Left hindlimb (tissue), 1 donor: ENCODE measurements around the gene METAP1D.
A peak's percentile ranks its signal among the peaks of the same experiment; 100 is the strongest.
"Not testable (repeated sequence)": the region's sequence is repeated elsewhere in the genome, so short reads cannot be mapped to it uniquely, and the experiment has no call there.

Experiments
- DNase-seq: peaks from one replicate; pipeline ENCODE4 v3.0.0-alpha.2; 2018

Gene METAP1D

DNA sequence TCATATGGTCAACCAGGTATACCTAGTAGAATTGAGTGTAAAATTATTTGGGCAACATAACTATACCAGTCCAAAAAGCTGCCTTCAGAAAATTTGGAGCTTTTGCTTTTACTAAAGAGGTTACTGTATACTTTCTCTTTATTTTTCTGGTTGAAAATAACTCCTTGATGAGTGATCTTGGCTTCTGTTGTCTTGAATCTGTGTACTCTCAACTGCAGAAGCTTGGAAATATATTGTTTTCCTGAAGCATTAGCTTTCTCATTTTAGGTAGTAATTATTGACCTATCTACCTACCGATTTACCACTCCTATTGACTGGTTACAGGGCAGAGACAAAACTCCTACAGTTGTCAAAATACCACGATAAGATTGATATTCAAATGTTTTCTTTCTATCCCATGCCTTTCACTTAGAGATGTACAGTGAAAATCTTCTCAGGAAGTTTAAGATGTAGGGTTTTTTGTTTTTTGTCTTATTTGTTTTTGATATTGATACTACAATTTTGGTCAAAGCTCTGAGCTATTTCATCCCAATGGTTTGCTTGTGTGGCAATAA is 49.9 kb downstream of the METAP1D start:
- DNase-seq, result no peak

DNA sequence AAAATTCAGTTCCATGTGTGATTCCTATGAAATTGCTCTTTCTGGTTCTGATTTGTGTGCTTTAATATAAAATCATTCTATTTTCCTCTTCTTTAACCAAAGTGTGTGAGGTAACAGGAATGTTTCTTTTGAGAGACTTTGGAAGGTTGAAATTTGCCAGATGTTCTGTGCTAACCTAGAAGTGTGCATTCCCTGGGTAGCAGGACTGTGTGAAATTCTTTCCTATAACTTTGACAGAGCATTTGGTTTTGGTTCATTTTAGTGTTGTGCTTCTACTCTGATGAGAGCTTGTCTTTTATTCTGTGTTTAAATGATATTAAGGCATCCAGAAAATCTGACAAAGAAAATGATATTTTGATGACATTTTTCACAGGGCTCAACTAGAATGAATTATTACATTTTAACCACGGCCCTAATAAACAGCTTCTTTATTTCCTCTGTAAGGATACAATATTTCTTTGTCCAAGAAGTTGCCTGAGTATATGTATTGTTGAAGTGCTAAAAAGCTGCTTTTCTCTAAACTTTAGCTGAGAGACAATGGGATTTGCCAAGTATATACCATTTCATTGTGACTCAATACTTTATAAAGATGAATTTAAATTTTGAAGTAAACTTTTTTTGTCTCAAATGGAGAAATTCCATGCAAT is 50.8 kb downstream of the METAP1D start:
- no peak for DNase-seq

DNA sequence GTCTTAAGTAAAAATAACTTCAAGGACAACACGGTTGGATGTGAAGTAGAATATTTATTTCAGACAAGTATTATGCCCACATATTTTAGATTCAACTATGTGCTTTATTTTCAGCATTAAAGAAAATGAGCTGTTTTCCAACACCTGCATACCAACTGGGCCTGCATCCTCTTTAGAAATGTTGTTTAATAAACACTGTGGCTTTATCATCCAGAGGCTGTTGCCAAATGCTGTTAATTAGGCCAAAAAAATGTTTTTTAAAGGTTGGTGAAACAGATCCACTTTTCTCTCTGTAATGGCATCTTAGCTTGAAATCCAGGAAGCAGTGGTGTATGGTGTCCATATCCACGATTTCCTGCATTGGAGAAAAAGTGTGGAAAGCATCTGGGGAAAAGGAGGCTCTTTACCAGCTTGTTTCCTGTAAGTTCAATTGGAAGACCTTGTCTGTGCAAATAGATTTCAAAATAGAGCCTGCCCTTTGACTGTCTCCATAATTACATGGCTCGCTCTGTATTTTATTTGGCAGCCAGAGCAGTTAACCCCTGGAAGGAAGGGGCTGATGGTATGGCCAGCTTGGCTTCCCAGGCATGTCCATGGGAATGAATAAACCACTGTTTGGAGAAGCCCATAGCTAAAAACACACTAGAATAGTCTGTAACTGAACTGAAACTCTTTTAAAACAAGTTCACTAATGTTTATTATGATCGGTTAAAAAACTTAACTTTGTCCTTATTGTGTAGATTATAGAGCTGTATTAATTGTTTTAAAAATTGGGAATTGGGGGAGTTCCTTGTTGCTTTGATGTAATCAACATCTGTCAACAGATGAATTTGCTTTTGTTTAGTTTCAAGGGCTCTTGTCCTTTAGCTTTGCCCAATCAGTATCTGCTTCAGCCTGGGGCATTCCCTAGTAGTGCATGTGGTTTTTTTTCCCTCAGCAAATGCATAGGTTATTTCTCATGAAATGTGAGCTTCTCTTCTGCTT is 52.5 kb downstream of the METAP1D start:
- DNase-seq, result peak; percentile 45

DNA sequence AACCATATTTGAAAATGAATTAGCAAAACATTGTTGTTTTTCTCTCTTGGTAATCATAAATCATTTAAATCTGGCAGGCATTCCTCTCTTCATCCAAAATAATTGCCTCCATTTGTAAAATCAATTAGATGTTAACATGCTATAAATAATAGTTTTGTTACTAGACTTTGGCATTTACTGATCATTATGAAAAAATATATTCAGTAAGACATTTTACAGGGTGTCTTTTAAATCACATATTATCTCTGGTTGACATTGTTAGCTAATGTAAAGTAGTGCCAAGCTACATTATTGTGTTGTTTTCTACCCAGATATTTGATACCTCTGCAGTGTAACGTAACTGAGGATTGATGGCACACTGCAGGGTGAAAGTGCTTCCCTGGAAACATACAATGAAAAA is 53.7 kb downstream of the METAP1D start:
- DNase-seq, result no peak

DNA sequence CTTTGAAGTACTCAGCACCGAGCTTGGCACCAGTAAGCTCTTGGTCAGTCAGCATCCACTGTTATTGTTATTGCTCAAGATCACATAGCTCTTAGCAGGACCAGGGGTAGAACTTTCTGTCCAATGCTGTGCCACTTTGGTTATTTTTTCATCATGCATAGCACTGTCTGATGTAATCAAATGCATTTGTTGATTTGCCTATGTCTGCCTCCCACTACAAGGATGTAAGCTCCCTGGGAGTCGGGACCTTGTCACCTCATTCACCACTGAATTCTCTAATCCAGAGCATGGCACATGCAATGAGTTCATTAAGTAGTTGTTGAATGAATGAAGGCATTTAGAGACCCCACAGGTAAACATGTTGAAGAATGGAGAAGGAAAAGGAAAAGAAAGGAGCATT is 56.5 kb downstream of the METAP1D start:
- DNase-seq, result no peak

DNA sequence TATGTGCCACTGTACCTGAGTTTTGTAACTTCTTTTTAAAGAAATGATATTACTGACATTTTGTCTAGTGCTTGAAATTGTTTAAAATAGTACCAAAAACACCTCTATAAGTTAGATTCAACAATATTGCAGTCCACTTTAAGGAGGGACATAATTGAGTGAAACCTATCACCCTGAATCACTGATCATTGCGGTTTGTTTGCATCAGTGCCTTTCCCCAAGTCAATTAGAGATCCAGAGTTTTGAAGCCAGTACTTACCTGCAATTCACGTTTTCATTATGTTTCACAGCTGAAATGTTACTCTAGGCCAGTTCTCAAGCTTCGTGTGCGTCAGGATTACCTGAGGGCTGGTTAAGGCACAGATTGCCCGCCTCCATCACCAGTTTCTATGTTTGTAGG is 58.9 kb downstream of the METAP1D start:
- DNase-seq, result no peak

DNA sequence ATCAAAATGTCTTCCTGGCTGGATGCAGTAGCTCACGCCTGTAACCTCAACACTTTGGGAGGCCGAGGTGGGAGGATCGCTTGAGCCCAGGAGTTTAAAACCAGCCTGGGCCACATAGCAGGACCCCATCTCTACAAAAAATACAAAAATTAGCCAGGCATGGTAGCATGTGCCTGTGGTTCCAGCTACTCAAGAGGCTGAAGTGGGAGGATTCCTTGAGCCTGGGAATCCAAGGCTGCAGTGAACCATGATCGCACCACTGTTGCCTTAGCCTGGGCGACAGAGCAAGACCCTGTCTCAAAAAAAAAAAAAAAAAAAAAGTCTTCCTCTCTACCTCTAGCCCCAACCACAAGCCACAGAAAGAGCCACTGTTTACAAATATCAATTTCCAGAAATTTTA is 60.4 kb downstream of the METAP1D start:
- DNase-seq, result not testable (repeated sequence)

DNA sequence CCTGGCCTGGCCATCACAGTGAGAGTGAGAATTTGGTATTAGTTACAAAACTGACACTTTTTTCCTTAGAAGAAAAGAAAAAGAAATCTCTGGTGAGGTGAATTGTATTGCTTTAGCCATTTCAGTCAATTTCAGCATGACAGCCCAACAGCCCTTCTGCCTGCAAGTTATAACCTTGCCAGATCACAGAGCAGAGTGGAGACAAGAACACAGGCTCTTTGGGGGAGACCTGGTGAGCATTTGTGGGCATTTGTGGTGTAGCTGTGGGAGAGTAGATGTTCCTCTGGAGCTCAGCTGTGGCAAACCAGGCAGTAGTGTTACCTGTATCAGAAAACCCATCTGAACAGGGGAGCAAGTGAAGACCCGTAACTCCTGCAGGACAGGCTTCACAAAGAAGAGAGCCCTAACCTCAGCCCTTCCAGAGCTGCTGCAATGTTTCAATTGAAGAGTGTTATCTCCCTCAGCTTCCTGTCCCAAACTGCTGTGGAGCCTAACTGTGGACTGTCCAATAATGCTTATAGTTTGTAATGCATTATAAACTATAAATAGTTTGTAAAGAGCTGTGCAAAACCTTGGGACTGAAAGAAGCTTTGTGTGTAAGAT is 62.8 kb downstream of the METAP1D start:
- DNase-seq, result no peak

DNA sequence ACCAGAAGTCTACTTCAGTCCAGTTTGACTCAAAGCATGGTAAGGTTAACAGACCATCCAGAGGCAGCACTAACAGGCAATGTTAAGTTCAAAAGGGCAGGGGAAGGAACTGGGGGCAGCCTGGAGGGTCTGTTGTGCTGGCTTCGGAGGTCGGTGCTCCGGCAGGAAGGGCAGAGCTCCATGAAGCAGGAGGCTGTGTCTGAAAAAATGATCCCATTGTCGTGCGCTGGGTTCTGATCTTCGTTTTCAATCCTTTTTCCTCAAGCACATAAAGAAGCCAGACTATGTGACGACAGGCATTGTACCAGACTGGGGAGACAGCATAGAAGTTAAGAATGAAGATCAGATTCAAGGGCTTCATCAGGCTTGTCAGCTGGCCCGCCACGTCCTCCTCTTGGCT is 63.7 kb downstream of the METAP1D start:
- DNase-seq, result no peak

DNA sequence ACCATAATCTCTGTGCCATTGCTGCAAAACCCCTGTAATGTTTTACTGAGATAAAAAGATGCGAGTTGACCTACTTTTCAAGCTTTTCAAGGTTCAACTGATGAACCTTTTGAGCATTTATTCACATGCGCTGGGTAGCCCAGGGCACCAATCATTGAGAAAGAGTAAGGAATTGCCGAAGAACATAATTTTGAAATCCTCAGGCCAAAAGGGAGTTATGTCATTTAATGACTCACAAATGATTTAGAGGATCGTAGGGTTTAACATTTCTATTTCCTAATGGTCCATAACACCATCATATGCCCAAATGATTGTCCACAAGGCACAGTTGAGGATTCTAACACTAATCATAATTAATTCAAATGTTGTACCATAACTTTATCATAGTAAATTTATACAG is 65.4 kb downstream of the METAP1D start:
- no peak for DNase-seq

DNA sequence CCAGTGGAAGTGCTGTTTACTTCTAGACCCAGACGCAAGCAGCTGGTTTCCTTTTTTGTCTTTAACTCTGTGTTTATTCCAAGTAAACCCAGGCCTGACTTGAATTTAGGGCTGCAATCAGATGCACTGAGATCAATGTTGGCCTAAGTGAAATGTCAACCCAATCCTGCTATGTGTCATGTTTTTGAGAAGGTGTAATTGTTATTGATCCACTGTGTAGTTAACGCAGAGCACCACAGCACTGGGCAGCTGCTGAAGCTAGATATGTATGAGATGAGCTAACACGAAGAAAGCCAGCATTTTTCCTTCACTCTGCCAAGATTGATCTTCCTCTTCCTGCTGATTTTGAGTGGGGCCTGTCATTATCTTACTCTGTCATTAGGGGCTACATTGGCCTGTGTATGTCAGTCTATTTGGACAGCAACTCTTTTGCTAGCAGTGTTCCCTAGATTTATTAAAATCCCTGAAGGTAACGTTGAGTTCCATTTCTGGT is 66.7 kb downstream of the METAP1D start:
- no peak for DNase-seq

DNA sequence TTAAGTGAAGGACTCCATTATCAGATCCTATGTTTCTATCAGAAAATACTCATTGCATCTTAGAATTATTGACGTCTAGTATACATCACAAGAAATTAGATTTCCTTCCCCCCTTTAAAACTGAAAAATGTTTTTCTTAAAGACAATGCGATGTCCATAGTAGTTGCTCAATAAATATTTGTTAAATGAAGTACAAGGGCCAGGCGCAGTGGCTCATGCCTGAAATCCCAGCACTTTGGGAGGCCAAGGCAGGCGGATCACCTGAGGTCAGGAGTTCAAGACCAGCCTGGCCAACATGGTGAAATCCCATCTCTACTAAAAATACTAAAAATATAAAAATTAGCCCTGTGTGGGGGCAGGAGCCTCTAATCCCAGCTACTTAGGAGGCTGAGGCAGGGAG is 68.2 kb downstream of the METAP1D start:
- DNase-seq, result not testable (repeated sequence)

DNA sequence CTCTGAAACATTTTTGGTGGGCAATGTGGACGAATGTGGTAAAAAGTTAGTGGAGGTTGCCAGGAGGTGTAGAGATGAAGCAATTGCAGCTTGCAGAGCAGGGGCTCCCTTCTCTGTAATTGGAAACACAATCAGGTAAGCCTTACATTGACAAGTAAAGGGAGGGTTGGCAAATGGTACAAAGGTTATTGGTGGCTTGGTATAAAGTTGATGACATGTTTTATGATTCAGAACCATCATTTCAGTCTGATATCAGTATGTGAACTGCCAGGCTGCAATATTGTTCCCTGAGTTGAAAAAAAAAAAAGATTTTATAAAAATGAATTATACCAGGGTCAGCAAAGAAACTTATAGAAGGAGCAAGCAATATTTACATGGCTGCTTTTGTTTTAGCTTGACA is 71.2 kb downstream of the METAP1D start:
- DNase-seq, result no peak

DNA sequence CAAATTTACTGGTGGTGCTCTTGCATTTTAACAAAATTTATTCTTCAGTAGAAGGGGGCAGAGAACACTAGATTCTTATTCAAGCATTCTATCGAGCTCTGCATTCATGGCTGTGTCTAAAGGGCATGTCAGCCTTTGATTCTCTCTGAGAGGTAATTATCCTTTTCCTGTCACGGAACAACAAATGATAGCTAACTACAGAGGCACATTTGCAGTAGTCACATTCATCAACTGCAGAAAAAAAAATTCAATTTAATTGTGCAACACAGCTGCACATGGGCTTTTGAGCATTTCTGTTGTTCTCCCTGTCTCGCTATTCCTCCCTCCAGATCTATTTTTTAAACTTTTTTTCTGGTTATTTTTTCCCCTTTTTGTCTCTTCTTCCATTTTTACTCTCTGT is 72.5 kb downstream of the METAP1D start:
- DNase-seq, result no peak

DNA sequence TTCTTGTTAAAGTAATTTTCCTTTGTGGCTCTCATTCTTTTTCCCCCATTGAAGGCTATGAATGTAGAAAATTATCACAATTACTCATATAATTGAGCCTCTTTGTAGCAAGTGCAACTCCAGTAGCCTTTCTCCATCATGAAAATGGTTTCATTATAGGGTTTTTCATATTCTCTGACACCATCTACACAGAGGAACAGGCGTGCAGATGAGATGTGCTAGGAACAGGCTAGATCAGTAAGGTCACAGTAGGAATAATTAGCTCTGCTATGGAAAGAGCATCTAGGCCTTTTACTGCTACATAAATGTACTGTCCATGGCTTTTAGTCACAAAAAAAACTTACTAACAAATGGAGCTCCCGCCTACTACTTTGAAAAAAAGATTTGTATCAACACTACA is 73.0 kb downstream of the METAP1D start:
- no peak for DNase-seq

DNA sequence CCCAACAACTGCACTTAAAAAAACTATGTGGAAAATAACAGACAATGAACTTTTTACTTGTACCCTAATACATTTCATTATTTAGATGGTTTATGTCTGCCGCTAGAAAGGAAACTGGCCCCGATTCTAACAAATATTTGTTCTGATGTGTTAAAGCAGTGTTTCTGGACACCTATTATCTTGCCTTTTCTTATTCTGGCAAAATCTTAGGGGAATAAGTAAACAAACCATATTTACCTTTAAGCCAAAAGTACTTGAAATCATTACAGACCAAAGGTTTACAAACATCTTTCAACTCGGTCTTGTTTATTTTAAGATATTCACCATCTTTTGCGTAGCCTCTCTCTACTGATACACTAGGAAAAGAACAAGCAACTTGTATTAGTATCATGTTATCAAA is 73.8 kb downstream of the METAP1D start:
- DNase-seq, result no peak

DNA sequence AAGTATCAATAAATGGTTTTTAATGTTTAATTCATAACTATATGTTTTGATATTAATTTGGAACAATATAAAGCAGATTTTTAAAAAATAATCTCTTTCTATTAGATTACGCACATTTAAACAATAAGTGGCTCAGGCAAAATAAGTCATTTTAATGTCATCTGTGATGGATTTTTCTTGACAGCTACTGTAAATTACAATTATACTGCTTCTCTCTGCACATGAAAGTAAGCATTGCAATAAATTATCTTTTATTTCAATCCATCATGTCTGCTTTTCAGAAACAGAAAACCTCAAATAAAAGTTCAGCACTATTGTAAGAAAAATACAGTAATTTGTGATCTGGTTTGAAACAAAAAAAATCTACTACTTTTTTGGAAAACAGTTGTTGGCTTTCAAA is 74.5 kb downstream of the METAP1D start:
- DNase-seq, result no peak

DNA sequence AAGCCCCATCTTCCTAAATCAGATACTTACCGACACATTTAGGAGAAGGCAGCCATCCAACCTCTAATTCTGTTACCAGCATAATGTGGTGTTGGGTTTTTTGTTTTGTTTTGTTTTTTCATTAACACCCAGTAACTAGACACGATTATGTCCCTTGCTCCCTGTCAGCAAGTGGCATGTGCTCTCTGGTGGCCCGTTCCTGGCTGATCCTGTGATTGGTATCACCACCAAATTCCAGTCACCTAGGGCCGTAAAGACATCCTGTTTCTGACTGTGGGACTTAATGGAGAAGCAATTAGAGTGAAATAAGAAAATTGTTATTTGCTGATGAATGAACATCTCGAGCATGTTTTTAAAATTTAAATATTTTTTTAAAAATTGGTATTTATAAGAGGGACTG is 79.7 kb downstream of the METAP1D start:
- DNase-seq, result no peak

DNA sequence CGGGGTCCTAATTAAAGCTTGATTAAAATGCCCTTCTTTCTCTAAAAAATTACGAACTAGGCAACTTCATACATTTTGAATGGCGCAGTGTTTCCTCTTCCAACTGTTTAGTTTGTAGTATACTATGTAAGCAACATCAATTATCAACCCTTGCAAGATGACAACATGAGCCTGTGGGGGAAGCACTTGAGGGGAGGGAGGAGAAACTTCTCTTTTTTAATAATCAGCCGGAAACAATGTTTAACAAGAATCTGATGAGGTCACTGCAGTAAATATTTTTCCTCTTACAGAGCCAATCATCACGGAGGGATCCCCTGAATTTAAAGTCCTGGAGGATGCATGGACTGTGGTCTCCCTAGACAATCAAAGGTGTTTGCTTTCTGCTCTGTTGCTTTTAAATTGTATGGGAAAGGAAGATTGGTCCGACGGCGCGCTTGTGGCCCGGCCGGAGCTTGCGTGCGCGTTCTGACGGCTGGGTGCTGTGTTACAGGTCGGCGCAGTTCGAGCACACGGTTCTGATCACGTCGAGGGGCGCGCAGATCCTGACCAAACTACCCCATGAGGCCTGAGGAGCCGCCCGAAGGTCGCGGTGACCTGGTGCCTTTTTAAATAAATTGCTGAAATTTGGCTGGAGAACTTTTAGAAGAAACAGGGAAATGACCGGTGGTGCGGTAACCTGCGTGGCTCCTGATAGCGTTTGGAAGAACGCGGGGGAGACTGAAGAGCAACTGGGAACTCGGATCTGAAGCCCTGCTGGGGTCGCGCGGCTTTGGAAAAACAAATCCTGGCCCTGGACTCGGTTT is 80.3 kb downstream of the METAP1D start:
- no peak for DNase-seq

DNA sequence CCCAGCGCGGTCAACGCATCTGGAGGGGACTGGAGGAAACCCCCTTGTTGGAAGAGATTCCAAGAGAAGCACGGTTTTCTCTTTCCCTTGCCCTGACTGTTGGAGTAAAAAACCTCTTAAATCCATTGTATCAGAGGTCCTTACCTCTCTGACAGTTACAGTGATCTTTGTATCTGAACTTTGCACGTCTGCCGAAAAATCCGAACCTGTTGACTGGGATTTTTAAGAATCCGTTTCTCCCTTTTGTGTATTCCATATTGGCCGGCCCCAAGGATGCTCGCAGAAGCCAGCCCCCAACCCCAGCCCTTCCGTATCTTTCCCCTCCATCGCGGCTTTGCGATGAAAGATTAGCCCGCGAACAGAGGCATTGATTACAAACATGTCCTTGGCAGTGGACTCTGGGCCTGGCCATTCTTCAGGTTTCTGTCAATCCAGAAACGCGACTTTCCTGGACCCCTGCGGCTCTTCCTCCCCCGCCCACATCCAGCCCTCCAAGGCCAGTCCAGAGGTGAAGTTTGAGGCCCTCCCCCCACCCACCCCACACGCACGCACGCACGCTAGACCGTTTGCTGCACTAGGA is 81.0 kb downstream of the METAP1D start:
- DNase-seq, result no peak

DNA sequence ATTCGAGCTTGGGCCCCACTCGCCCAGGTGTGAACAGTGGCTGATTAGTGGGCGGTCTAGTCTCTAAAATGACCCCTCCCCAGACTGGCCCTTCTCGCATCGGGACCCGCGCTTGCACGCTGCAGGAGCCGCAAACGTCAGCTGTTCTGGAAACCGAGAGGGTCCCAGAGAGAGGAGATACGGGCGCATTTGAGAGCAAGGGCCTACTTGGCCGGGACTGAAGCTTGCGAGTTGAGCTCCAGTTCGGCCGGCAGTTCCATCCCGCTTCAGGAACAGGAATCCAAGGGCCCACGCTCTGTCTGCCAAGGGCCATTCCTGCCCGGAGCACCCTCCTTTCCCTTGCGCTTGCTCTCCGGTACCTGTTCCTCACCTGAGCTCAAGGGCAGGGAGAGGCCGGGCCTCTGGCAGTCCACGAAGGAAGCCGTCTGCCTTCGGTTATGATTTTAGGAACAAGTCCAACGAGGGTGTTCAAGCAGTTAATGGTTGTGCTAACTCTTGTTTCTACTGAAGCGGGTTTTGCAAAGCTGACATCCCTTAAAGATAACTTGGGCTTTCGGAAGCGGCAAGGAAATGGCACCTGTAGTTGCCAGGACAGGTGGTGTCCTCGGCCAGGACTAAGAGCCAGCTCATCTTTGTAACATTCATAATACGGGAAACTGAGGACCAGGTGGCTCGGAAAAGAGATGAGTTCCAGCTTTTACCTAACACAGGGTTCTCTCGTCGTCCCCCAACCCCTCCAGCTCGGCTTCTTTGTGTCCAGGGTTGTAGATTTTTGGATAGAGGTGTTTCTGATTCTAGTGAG is 81.7 kb downstream of the METAP1D start:
- no peak for DNase-seq
